Muscle layer of duodenum (tissue), 2 donors: ENCODE results near the gene MYD88.

ENCODE experiments used
- H3K27ac ChIP-seq: one replicate; pipeline ENCODE4 v1.7.0; 2013; ENCODE audit warnings: mild to moderate bottlenecking, low read length
- H3K27me3 ChIP-seq: one replicate; pipeline ENCODE4 v1.7.0; 2013; ENCODE audit warnings: low read depth, mild to moderate bottlenecking, control low read depth, low read length
- H3K36me3 ChIP-seq, 2 donors: one replicate each; pipeline ENCODE4 v1.7.0; 2013; ENCODE audit warnings: low read length in 2 of 2, control low read depth in 1 of 2, mild to moderate bottlenecking in 1 of 2; ENCODE audit not compliant: insufficient read depth in 2 of 2, control insufficient read depth in 1 of 2
- H3K4me1 ChIP-seq, 2 donors: one replicate each; pipeline ENCODE4 v1.7.0; 2013; ENCODE audit warnings: low read length in 2 of 2, mild to moderate bottlenecking in 2 of 2, control low read depth in 1 of 2, moderate library complexity in 1 of 2; ENCODE audit not compliant: insufficient read depth in 2 of 2, control insufficient read depth in 1 of 2
- H3K4me3 ChIP-seq, 2 donors: one replicate each; pipeline ENCODE4 v1.7.0; 2013; ENCODE audit warnings: low read length in 2 of 2, low read depth in 1 of 2, mild to moderate bottlenecking in 1 of 2
- H3K9me3 ChIP-seq, 2 donors: one replicate each; pipeline ENCODE4 v1.7.0; 2013; ENCODE audit warnings: low read length in 2 of 2, control low read depth in 1 of 2, mild to moderate bottlenecking in 1 of 2; ENCODE audit not compliant: control insufficient read depth in 1 of 2
- donor health status: healthy.

Gene MYD88

DNA sequence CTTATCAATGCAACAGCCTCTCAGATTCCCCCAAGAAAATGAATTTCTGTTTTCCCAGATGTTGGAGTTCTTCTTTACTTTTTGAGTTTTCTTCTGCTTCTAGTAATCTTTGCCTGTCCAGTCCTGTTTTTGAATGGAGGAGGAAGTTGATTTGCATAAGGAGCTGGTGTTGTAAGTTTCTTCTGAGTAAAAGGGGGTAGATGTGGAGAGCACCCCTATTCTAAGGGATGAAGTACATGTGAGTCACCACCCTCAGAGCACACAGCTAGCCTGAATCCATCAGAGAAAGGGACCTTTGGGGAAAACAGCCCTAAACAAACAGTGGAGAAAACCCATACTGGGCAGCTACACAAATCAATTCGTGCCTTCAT is 36.0 kb upstream of the MYD88 start:
- Histone ChIP-seq H3K4me3 (no peak overlapping the region), H3K27ac (no peak overlapping the region), H3K27me3 (no peaks in the 10 kb centered on the region), H3K36me3 (no peaks in the 10 kb centered on the region), H3K4me1 (no peaks in the 10 kb centered on the region), H3K9me3 (peaks cover 0 to 2% of the 10 kb centered on the region in 2 donors)

DNA sequence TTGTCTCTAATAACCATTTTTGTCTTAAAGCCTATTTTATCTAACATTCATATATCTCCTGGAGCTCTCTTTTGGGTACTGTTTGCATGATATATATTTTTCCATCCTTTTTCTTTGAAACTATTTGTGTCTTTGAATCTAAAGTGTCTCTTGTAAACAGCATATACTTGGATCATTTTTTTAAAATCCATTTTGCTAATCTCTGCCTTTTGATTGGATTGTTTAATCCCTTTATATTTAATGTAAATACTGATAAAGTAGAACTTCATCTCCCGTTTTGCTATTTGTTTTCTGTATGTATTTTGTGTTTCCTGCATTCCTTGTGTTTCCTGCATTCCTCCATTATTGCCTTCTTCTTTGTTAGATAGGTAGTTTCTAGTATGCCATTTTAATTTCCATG is 32.9 kb upstream of the MYD88 start:
- no peaks in the 10 kb centered on the region for H3K4me1 ChIP-seq
- no peak overlapping the region for H3K27ac ChIP-seq
- no peaks in the 10 kb centered on the region for H3K36me3 ChIP-seq
- H3K4me3 ChIP-seq, result no peak overlapping the region
- H3K9me3 ChIP-seq, result peaks cover 0 to 2% of the 10 kb centered on the region in 2 donors
- no peaks in the 10 kb centered on the region for H3K27me3 ChIP-seq

DNA sequence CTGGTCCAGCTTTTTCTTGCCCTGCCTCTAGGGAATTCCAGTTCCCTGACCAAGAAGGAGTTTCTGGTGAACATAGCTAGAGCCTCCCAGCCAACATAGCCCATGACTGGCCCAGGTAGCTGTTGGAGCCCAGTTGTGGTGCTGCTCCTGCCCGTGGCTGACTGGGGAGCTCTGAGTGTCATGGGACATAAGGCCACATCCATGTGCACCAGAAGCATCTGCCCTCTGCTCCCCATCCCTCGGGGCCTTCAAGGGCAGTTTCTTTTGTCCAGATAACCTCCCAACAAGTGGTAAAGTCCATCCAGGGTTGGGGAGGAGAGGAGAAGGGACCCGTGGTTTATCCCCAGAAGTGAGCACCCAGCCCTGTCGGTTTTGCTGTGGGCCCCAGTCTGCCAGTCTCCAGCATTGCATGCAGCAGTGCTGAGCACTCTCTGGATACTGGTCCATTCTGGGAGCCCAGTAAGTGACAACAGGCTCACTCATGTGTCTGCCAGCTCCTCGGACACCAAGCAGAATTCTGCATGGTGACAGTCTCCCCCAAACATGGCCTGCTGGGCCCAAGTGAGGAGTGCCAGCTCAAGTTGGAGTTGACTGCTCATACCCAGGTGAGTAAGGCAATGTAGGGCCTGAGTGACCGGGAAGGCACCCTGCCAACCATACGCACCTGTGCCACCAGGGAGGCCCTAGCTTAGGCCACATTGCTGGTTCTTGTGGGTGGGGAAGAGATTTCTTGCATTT is 30.4 kb upstream of the MYD88 start:
- H3K27ac ChIP-seq, result no peak overlapping the region
- H3K4me1 ChIP-seq, result no peaks in the 10 kb centered on the region
- no peak overlapping the region for H3K4me3 ChIP-seq
- H3K9me3 ChIP-seq, result peaks cover 0 to 2% of the 10 kb centered on the region in 2 donors
- H3K36me3 ChIP-seq, result no peaks in the 10 kb centered on the region
- no peaks in the 10 kb centered on the region for H3K27me3 ChIP-seq

DNA sequence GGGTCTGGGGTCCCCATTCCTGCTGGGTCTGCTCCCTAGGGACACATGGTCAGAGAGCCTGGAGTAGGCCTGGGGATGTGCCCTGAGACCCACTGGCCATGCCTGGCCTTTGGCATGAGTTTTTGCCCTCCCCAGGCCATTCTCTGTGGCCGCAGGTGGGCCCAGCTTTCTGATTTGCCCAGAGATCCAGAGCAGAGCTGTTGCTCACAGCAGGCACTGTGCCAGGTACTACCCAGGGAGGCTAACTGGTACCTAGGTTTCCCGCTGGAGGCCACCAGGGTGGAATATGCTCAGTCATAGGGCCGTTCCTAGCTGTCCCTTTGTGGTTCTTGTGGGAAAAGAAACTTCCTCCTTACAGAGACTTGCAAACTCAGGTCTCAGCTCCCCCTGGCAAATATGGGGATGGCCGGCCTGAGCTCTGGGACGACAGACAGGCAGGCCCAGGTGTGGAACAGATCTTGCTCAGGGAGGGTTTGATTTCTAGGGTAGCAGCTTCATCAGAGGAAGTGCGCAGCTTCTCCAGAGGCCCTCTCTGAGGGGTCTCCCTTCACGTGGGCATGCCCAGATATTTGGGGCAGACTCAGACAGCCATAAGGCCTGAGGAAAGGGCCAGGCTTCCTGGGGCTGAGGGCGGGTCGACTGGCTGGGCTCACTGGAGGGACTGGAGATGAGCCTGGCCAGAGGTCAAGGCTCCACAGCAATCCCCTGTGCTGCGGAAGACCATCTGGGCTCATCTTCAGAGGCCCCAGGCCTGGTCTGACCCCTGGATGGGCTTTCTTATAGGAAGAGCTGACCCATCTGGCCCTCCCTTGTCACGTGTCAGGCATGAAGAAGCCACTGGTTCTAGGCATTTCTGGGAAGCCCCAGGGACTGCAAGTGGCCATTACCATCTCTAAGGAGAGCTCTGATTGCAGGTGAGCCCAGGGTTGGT is 29.5 kb upstream of the MYD88 start:
- no peaks in the 10 kb centered on the region for H3K4me1 ChIP-seq

DNA sequence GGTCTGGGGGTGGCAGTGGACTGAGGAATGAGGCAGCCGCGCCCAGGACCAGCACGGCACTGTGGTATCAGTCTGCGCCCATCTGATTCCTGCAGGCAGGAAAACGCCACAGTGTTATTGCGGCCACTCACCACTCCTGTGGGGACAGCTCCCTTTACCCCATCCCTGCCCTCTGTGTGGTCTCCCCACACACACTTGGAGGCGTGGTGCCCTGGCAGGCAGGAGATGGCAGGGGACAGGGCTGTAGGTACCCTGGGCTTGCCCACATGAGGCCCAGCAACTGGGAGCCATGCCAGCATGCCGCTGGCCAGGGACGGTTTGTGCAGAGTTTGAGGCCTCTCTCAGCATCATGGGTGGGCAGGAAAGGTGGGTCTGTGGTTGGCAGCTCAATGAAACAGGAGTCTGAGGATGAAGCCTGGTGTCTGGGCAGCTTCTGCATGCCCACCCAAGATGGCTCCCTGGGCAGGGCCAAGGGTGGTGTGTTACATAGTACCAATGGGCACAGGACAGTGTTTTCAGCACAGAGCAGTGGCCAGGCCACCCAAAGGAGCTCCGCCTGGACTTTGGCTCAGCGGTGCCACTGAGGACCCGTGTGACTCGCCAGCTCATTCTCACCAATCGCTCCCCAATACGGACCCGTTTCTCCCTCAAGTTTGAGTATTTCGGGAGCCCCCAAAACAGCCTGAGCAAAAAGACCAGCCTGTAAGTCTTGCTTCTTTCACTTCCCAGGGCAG is 28.7 kb upstream of the MYD88 start:
- H3K36me3 ChIP-seq, result no peaks in the 10 kb centered on the region
- no peak overlapping the region for H3K27ac ChIP-seq
- H3K4me3 ChIP-seq, result no peak overlapping the region
- no peaks in the 10 kb centered on the region for H3K4me1 ChIP-seq
- no peaks in the 10 kb centered on the region for H3K9me3 ChIP-seq
- no peaks in the 10 kb centered on the region for H3K27me3 ChIP-seq

More for the DNA sequence above, 29.5 kb upstream of the MYD88 start:
- no peaks in the 10 kb centered on the region for H3K27me3 ChIP-seq
- H3K9me3 ChIP-seq, result peaks cover 0 to 2% of the 10 kb centered on the region in 2 donors
- no peak overlapping the region for H3K4me3 ChIP-seq
- H3K27ac ChIP-seq, result no peak overlapping the region
- H3K36me3 ChIP-seq, result no peaks in the 10 kb centered on the region

DNA sequence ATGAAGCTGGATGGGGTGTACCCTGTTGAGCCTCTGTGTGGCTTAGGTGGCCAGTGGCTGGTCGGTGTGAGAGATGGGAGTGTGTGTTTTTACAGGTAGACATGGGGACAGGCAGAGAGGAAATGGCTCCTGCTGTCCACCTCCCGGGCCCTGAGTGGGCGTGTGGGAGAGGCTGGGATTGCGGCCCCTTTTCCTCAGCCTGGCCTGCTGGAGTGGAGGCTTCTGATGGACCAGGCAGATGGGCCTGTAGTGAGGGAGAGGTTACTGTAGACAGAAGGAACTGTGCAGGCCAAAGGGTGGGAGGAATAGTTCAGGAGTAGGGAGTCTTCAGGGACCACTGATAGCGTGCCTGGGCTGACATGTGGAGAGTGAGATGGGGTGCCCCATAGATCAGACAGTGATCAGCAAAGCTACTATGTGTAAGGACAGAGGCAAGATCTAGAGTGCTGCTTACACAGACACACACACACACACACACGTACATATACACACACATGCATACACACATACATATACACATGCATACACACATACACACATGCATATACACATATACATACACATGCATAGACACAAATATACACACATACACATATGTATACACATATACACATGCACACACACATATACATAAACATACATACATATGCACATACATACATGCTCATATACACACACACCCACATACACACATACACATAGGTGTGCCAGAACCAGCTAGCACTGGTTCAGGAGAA is 28.0 kb upstream of the MYD88 start:
- no peak overlapping the region for H3K27ac ChIP-seq
- H3K4me1 ChIP-seq, result no peaks in the 10 kb centered on the region
- no peaks in the 10 kb centered on the region for H3K9me3 ChIP-seq
- no peak overlapping the region for H3K4me3 ChIP-seq
- H3K36me3 ChIP-seq, result no peaks in the 10 kb centered on the region
- no peaks in the 10 kb centered on the region for H3K27me3 ChIP-seq

DNA sequence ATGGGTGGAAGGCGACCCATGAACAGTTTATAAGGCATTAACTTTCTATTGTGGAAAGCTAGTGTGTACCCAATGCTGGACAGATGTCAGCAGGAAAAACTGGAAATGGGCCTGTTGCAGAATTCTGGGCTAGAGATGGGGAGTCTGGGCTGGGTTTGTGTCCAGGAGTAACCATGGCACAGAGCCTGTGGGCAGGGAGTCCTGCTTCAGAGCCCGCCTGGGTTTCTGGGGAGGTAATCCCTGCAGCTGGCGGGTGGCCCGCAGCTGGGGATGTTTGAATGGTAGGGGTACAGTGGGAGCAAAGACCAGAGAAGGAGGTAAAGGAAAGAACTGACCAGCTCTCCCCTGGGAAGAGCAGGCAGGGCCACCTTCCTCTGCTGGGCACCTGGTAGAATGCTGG is 27.3 kb upstream of the MYD88 start:
- no peak overlapping the region for H3K27ac ChIP-seq
- no peak overlapping the region for H3K4me3 ChIP-seq
- no peaks in the 10 kb centered on the region for H3K9me3 ChIP-seq
- H3K36me3 ChIP-seq, result no peaks in the 10 kb centered on the region
- H3K4me1 ChIP-seq, result no peaks in the 10 kb centered on the region
- H3K27me3 ChIP-seq, result no peaks in the 10 kb centered on the region

DNA sequence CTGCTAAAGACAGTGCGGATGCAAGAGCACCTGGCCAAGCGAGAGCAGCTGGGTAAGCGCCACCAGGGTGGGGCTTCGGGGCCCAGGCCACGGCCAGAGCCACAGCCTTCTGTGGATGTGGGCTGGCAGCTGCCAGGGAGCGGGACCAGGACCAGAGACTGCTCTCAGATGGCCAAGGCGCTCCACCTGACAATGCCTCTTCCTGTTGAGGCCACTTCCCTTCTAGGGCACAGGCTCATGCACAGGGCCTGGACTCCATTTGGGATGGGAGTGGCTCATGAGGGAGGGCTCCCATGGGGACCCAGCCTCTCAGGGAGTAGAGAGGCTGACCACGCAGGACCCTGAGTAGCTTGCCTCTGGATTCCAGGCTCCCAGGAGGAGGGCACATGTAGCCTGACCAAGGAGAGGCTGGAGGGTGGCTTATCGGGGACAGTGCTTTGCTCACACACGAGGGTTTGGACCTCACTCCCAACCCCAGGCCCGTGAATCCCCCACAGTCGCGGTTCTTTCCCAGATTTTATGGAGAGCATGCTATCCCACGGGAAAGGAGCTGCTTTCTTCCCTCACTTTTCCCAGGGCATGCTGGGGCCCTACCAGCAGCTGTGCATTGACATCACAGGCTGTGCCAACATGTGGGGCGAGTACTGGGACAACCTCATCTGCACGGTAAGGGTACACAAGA is 26.6 kb upstream of the MYD88 start:
- Histone ChIP-seq H3K4me3 (no peak overlapping the region), H3K9me3 (no peaks in the 10 kb centered on the region), H3K27me3 (no peaks in the 10 kb centered on the region), H3K36me3 (no peaks in the 10 kb centered on the region), H3K27ac (no peak overlapping the region), H3K4me1 (no peaks in the 10 kb centered on the region)

DNA sequence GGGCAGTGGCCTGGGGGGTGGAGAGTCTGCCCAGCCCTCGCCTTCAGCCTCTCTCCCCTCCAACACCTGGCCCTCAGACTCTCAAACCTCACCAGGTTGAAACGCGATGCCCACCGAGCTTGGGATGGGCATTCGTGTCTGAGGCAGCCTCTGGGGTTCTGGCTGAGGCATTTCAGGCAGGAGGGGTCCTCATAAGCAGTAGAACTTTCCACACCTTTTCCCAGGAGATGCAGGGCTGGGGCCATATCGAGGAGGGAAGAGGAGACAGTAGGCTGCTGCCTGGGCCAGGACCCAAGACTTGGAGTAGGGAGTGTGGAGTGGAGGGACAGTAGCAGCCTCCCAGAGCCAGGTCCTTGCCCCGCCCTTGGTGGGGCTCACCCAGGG is 26.1 kb upstream of the MYD88 start:
- Histone ChIP-seq H3K9me3 (no peaks in the 10 kb centered on the region), H3K4me3 (no peak overlapping the region), H3K36me3 (no peaks in the 10 kb centered on the region), H3K27ac (no peak overlapping the region), H3K27me3 (no peaks in the 10 kb centered on the region), H3K4me1 (no peaks in the 10 kb centered on the region)

DNA sequence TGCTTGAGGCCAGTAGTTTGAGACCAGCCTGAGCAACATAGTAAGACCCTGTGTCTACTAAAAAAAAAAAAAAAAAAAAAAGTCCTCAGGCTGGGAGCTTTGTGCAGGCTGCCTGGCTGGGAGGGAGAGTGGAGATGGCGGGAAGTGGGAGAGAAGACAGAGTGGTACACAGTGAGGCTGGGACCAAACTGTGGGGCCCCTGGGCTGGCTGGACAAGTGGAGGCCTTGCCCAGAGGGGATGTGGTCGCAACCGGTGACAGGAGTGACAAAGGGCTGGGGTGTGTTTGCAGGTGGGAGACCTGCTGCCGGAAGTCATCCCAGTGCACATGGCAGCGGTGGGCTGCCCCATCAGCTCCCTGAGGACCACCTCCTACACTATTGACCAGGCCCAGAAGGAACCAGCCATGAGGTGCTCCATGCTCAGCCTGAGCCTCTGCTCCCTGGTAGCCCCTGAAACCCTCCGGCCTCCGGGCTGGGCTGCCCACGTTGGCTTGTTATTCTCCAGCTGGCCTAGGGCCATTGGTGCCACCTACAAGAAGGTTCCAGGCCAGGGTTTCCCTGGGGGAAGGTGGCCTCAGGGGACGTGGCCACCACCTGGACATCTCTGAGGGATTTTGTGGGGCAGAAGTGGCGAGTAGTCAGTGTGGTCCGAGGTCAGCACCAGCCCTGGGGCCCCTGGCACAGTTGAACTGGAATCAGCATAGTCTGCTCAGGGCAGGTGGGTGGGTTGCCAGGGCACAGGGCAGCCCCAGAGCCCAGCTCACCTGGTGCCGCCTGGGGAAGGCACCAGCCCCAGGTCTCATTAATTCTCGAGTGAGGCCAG is 24.2 kb upstream of the MYD88 start:
- Histone ChIP-seq H3K4me3 (no peak overlapping the region), H3K36me3 (peaks cover 0 to 4% of the 10 kb centered on the region in 2 donors), H3K9me3 (no peaks in the 10 kb centered on the region), H3K27me3 (no peaks in the 10 kb centered on the region), H3K27ac (no peak overlapping the region), H3K4me1 (no peaks in the 10 kb centered on the region)
